ENCODE data around the gene CNPY2. TPM values are rescaled to one million over a fixed set of nuclear protein-coding genes. Genes with fewer than 3 reads are reported as not detected.

Gene CNPY2
- total and polyA plus RNA-seq, 3 donors from 2014 or later, result 62.4 to 82.5 (median 63.3) TPM

GRCh38 chr12:56260921-56261320 is 54.9 kb downstream of the CNPY2 start:
- Histone ChIP-seq H3K4me3 (no peak overlapping the region), H3K27ac (no peak overlapping the region), H3K9me3 (no peaks in the 10 kb centered on the region), H3K27me3 (no peaks in the 10 kb centered on the region), H3K36me3 (ENCODE audit: low read depth, missing control alignments) (no peaks in the 10 kb centered on the region), H3K4me1 (peaks cover 14% of the 10 kb centered on the region)
- intact Hi-C loops (cut with DNase I; ENCODE audit: low total_unique reads), result no loop called here
- TF ChIP-seq POLR2A (IDR thresholded peaks at IDR 0.05) (no peak), CTCF (IDR thresholded peaks at IDR 0.05) (no peak)
- WGBS, 2 donors, result 77 to 84% methylated on average over 3 of the region's 3 CpGs
- no peak for DNase-seq

- Histone ChIP-seq H3K4me1 (peaks cover 14% of the 10 kb centered on the region), H3K4me3 (no peak overlapping the region), H3K9me3 (no peaks in the 10 kb centered on the region), H3K27ac (no peak overlapping the region), H3K36me3 (ENCODE audit: low read depth, missing control alignments) (no peaks in the 10 kb centered on the region), H3K27me3 (no peaks in the 10 kb centered on the region)
- TF ChIP-seq CTCF (IDR thresholded peaks at IDR 0.05) (no peak), POLR2A (IDR thresholded peaks at IDR 0.05) (no peak)
- intact Hi-C loops (cut with DNase I; ENCODE audit: low total_unique reads), result no loop called here
- 88 to 89% methylated on average over 8 of the region's 8 CpGs for WGBS, 2 donors
- DNase-seq, result no peak
Observed at GRCh38 chr12:56260380-56260779, 55.4 kb downstream of the CNPY2 start.

Small RNA genes within 50 kb of the gene (small RNA-seq; reads per million reads assigned to genes)
- gene RNU7-40P, result 0 reads per million in 2 donors

Other genes starting within 250 kb of the CNPY2 start
- 1 to 10 TPM; 3.3 to 9.8 TPM for gene ERBB3, start 235.8 kb downstream of the CNPY2 start, total RNA-seq
- gene ERBB3, start 235.8 kb downstream of the CNPY2 start, polyA plus RNA-seq (ENCODE audit: insufficient read depth, low read depth, low replicate concordance), result 6.1 TPM
- gene PA2G4, start 211.4 kb downstream of the CNPY2 start, total RNA-seq, result 10 to 100 TPM; 61.0 to 81.4 TPM
- gene PA2G4, start 211.4 kb downstream of the CNPY2 start, polyA plus RNA-seq (ENCODE audit: insufficient read depth, low read depth, low replicate concordance), result 190 TPM
- gene RPL41, start 199.4 kb downstream of the CNPY2 start, total RNA-seq, result 1,000 to 10,000 TPM; 1,066 to 1,985 TPM
- 2,323 TPM for gene RPL41, start 199.4 kb downstream of the CNPY2 start, polyA plus RNA-seq (ENCODE audit: insufficient read depth, low read depth, low replicate concordance)
- gene ZC3H10, start 197.7 kb downstream of the CNPY2 start, total RNA-seq, result 10 to 100 TPM; 16.2 to 20.6 TPM
- 12.4 TPM for gene ZC3H10, start 197.7 kb downstream of the CNPY2 start, polyA plus RNA-seq (ENCODE audit: insufficient read depth, low read depth, low replicate concordance)
- 10 to 100 TPM; 72.0 to 99.8 TPM for gene ESYT1, start 187.7 kb downstream of the CNPY2 start, total RNA-seq
- gene ESYT1, start 187.7 kb downstream of the CNPY2 start, polyA plus RNA-seq (ENCODE audit: insufficient read depth, low read depth, low replicate concordance), result 50.8 TPM
- 100 to 1,000 TPM; 229 to 428 TPM for gene MYL6B, start 163.4 kb downstream of the CNPY2 start, total RNA-seq
- 480 TPM for gene MYL6B, start 163.4 kb downstream of the CNPY2 start, polyA plus RNA-seq (ENCODE audit: insufficient read depth, low read depth, low replicate concordance)
- 1,000 to 10,000 TPM in 1 of 2 donors, 100 to 1,000 TPM in 1; 939 to 1,373 TPM for gene MYL6, start 157.6 kb downstream of the CNPY2 start, total RNA-seq
- gene MYL6, start 157.6 kb downstream of the CNPY2 start, polyA plus RNA-seq (ENCODE audit: insufficient read depth, low read depth, low replicate concordance), result 1,271 TPM
- 100 to 1,000 TPM; 106 to 148 TPM for gene SMARCC2, start 126.5 kb downstream of the CNPY2 start, total RNA-seq
- 69.5 TPM for gene SMARCC2, start 126.5 kb downstream of the CNPY2 start, polyA plus RNA-seq (ENCODE audit: insufficient read depth, low read depth, low replicate concordance)
- gene RNF41, start 94.1 kb downstream of the CNPY2 start, total RNA-seq, result 10 to 100 TPM; 63.7 to 70.2 TPM
- 49.3 TPM for gene RNF41, start 94.1 kb downstream of the CNPY2 start, polyA plus RNA-seq (ENCODE audit: insufficient read depth, low read depth, low replicate concordance)
- 10 to 100 TPM; 27.5 to 30.4 TPM for gene NABP2, start 91.6 kb downstream of the CNPY2 start, total RNA-seq
- 40.8 TPM for gene NABP2, start 91.6 kb downstream of the CNPY2 start, polyA plus RNA-seq (ENCODE audit: insufficient read depth, low read depth, low replicate concordance)
- gene SLC39A5, start 85.9 kb downstream of the CNPY2 start, total RNA-seq, result under 1 TPM in 1 of 2 donors, not detected in 1; 0.87 TPM
- gene SLC39A5, start 85.9 kb downstream of the CNPY2 start, polyA plus RNA-seq (ENCODE audit: insufficient read depth, low read depth, low replicate concordance), result 3.9 TPM
- gene ANKRD52, start 57.6 kb downstream of the CNPY2 start, total RNA-seq, result 10 to 100 TPM; 26.8 to 32.3 TPM
- gene ANKRD52, start 57.6 kb downstream of the CNPY2 start, polyA plus RNA-seq (ENCODE audit: insufficient read depth, low read depth, low replicate concordance), result 20.1 TPM
- gene COQ10A, start 49.0 kb downstream of the CNPY2 start, total RNA-seq, result 10 to 100 TPM; 24.2 to 26.9 TPM
- gene COQ10A, start 49.0 kb downstream of the CNPY2 start, polyA plus RNA-seq (ENCODE audit: insufficient read depth, low read depth, low replicate concordance), result 10.6 TPM
- gene CS, start 15.7 kb downstream of the CNPY2 start, total RNA-seq, result 10 to 100 TPM; 67.8 to 70.2 TPM
- gene CS, start 15.7 kb downstream of the CNPY2 start, polyA plus RNA-seq (ENCODE audit: insufficient read depth, low read depth, low replicate concordance), result 63.8 TPM
- 100 to 1,000 TPM; 105 to 155 TPM for gene PAN2, start 18.0 kb upstream of the CNPY2 start, total RNA-seq
- 119 TPM for gene PAN2, start 18.0 kb upstream of the CNPY2 start, polyA plus RNA-seq (ENCODE audit: insufficient read depth, low read depth, low replicate concordance)
- gene IL23A, start 22.9 kb upstream of the CNPY2 start, total RNA-seq, result 1 to 10 TPM; 8.1 to 8.4 TPM
- gene IL23A, start 22.9 kb upstream of the CNPY2 start, polyA plus RNA-seq (ENCODE audit: insufficient read depth, low read depth, low replicate concordance), result 34.9 TPM
- 100 to 1,000 TPM; 110 to 122 TPM for gene STAT2, start 44.1 kb upstream of the CNPY2 start, total RNA-seq
- 57.0 TPM for gene STAT2, start 44.1 kb upstream of the CNPY2 start, polyA plus RNA-seq (ENCODE audit: insufficient read depth, low read depth, low replicate concordance)
- not detected for gene APOF, start 46.9 kb upstream of the CNPY2 start, total RNA-seq
- gene APOF, start 46.9 kb upstream of the CNPY2 start, polyA plus RNA-seq (ENCODE audit: insufficient read depth, low read depth, low replicate concordance), result not detected
- gene TIMELESS, start 133.4 kb upstream of the CNPY2 start, total RNA-seq, result 10 to 100 TPM; 16.2 to 16.3 TPM
- 13.5 TPM for gene TIMELESS, start 133.4 kb upstream of the CNPY2 start, polyA plus RNA-seq (ENCODE audit: insufficient read depth, low read depth, low replicate concordance)
- 1 to 10 TPM in 1 of 2 donors, under 1 TPM in 1; 0.63 to 1.2 TPM for gene MIP, start 138.7 kb upstream of the CNPY2 start, total RNA-seq
- 1.1 TPM for gene MIP, start 138.7 kb upstream of the CNPY2 start, polyA plus RNA-seq (ENCODE audit: insufficient read depth, low read depth, low replicate concordance)
- 1 to 10 TPM; 6.8 to 6.9 TPM for gene SPRYD4, start 152.6 kb upstream of the CNPY2 start, total RNA-seq
- 2.6 TPM for gene SPRYD4, start 152.6 kb upstream of the CNPY2 start, polyA plus RNA-seq (ENCODE audit: insufficient read depth, low read depth, low replicate concordance)
- 1 to 10 TPM; 3.8 to 4.7 TPM for gene GLS2, start 172.2 kb upstream of the CNPY2 start, total RNA-seq
- 2.2 TPM for gene GLS2, start 172.2 kb upstream of the CNPY2 start, polyA plus RNA-seq (ENCODE audit: insufficient read depth, low read depth, low replicate concordance)
- gene RBMS2, start 205.8 kb upstream of the CNPY2 start, total RNA-seq, result 10 to 100 TPM; 12.8 TPM
- gene RBMS2, start 205.8 kb upstream of the CNPY2 start, polyA plus RNA-seq (ENCODE audit: insufficient read depth, low read depth, low replicate concordance), result 15.8 TPM